H9 (cell line): Measurements from ENCODE around the gene LYSMD2. TPM values are rescaled to one million over a fixed set of nuclear protein-coding genes. Genes with fewer than 3 reads are reported as not detected.

Experiments used
- DNase-seq: peaks from one replicate; pipeline ENCODE4 v3.0.0-alpha.2; 2017
- H2AFZ ChIP-seq: one replicate; pipeline ENCODE4 v1.6.1; 2013; ENCODE audit warnings: mild to moderate bottlenecking, low read length, control low read depth, moderate library complexity
- H2AK5ac ChIP-seq: 2 replicates; pipeline ENCODE4 v1.6.1; 2013; ENCODE audit warnings: low read length, control low read depth, mixed read lengths; ENCODE audit not compliant: insufficient read length
- H2BK120ac ChIP-seq: one replicate; pipeline ENCODE4 v1.6.1; 2013; ENCODE audit warnings: low read depth, mild to moderate bottlenecking, low read length, control low read depth, inconsistent platforms; ENCODE audit not compliant: poor library complexity, severe bottlenecking
- H2BK12ac ChIP-seq: 2 replicates; pipeline ENCODE4 v1.6.1; 2013; ENCODE audit warnings: low read length, control low read depth, mixed read lengths, low read depth; ENCODE audit not compliant: insufficient read length
- H2BK15ac ChIP-seq: 2 replicates; pipeline ENCODE4 v1.6.1; 2013; ENCODE audit warnings: low read depth, low read length, control low read depth
- H2BK20ac ChIP-seq: one replicate; pipeline ENCODE4 v1.6.1; 2013; ENCODE audit warnings: low read depth, mild to moderate bottlenecking, low read length, control low read depth, inconsistent platforms; ENCODE audit not compliant: poor library complexity, severe bottlenecking
- H2BK5ac ChIP-seq: 2 replicates; pipeline ENCODE4 v1.6.1; 2013; ENCODE audit warnings: low read length, control low read depth, mixed read lengths; ENCODE audit not compliant: insufficient read length
- H3K14ac ChIP-seq: 2 replicates; pipeline ENCODE4 v1.6.1; 2013; ENCODE audit warnings: low read length, control low read depth; ENCODE audit not compliant: insufficient read depth
- H3K18ac ChIP-seq: 2 replicates; pipeline ENCODE4 v1.6.1; 2013; ENCODE audit warnings: low read depth, mild to moderate bottlenecking, mixed read lengths, low read length, control low read depth; ENCODE audit not compliant: insufficient read length
- H3K23ac ChIP-seq: 2 replicates; pipeline ENCODE4 v1.6.1; 2013; ENCODE audit warnings: low read length, control low read depth, mixed read lengths, low read depth; ENCODE audit not compliant: insufficient read length
- H3K23me2 ChIP-seq: 2 replicates; pipeline ENCODE4 v1.6.1; 2013; ENCODE audit warnings: low read depth, mild to moderate bottlenecking, mixed read lengths, low read length, control low read depth; ENCODE audit not compliant: insufficient read length, poor library complexity, severe bottlenecking
- H3K27ac ChIP-seq: 2 replicates; pipeline ENCODE4 v1.5.1; 2013; ENCODE audit warnings: low read length, control low read depth, mixed read lengths, low read depth; ENCODE audit not compliant: insufficient read length
- H3K27me3 ChIP-seq: 2 replicates; pipeline ENCODE4 v1.6.1; 2013; ENCODE audit warnings: low read length, control low read depth, inconsistent platforms; ENCODE audit not compliant: insufficient read depth
- H3K4ac ChIP-seq: 2 replicates; pipeline ENCODE4 v1.6.1; 2013; ENCODE audit warnings: low read depth, mild to moderate bottlenecking, control low read depth, inconsistent platforms, low read length, moderate library complexity
- H3K4me1 ChIP-seq: 2 replicates; pipeline ENCODE4 v1.6.1; 2013; ENCODE audit warnings: low read length, control low read depth, inconsistent platforms; ENCODE audit not compliant: insufficient read depth
- H3K4me2 ChIP-seq: 2 replicates; pipeline ENCODE4 v1.6.1; 2013; ENCODE audit warnings: low read length, control low read depth, mixed read lengths; ENCODE audit not compliant: insufficient read length, insufficient read depth
- H3K56ac ChIP-seq: 2 replicates; pipeline ENCODE4 v1.6.1; 2013; ENCODE audit warnings: low read depth, mild to moderate bottlenecking, mixed read lengths, low read length, control low read depth; ENCODE audit not compliant: insufficient read length
- H3K79me1 ChIP-seq: 2 replicates; pipeline ENCODE4 v1.6.1; 2013; ENCODE audit warnings: low read depth, mild to moderate bottlenecking, moderate library complexity, low read length, control low read depth, inconsistent platforms; ENCODE audit not compliant: insufficient read depth, poor library complexity, severe bottlenecking
- H3K79me2 ChIP-seq: 2 replicates; pipeline ENCODE4 v1.6.1; 2013; ENCODE audit warnings: low read length, control low read depth, inconsistent platforms; ENCODE audit not compliant: insufficient read depth
- H3K9ac ChIP-seq: 2 replicates; pipeline ENCODE4 v1.6.1; 2013; ENCODE audit warnings: low read length, control low read depth, mixed read lengths; ENCODE audit not compliant: insufficient read length; ENCODE audit errors: extremely low read depth
- H3K9me3 ChIP-seq: one replicate; pipeline ENCODE4 v1.6.1; 2013; ENCODE audit warnings: low read depth, low read length, inconsistent platforms; ENCODE audit not compliant: control insufficient read depth
- H3T11ph ChIP-seq: one replicate; pipeline ENCODE4 v1.6.1; 2013; ENCODE audit warnings: mild to moderate bottlenecking, low read length, control low read depth, inconsistent platforms
- H4K20me1 ChIP-seq: one replicate; pipeline ENCODE4 v1.6.1; 2013; ENCODE audit not compliant: control insufficient read depth, insufficient read length, insufficient read depth
- H4K5ac ChIP-seq: 2 replicates; pipeline ENCODE4 v1.6.1; 2013; ENCODE audit warnings: low read depth, mild to moderate bottlenecking, mixed read lengths, low read length, control low read depth; ENCODE audit not compliant: insufficient read length
- H4K8ac ChIP-seq: replicated peaks from 2 replicates; pipeline ENCODE4 v1.6.1; 2013; ENCODE audit warnings: low read length, control low read depth, mixed read lengths, low read depth; ENCODE audit not compliant: insufficient read length
- H4K91ac ChIP-seq: 2 replicates; pipeline ENCODE4 v1.6.1; 2013; ENCODE audit warnings: low read depth, mild to moderate bottlenecking, moderate library complexity, mixed read lengths, low read length, control low read depth; ENCODE audit not compliant: insufficient read length
- H3K27ac Mint-ChIP-seq, 3 experiments: 2 replicates in 2 of 3; 3 replicates in 1 of 3; pipeline ENCODE4 v1.8.0; 2020 to 2021; ENCODE audit warnings: mixed read lengths in 3 of 3, mild to moderate bottlenecking in 1 of 3, moderate library complexity in 1 of 3
- H3K27me3 Mint-ChIP-seq: 2 replicates; pipeline ENCODE4 v1.8.0; 2021; ENCODE audit warnings: low read depth, mild to moderate bottlenecking, moderate library complexity, mixed read lengths
- H3K36me3 Mint-ChIP-seq, 3 experiments: 2 replicates in 2 of 3; 3 replicates in 1 of 3; pipeline ENCODE4 v1.8.0; 2020 to 2021; ENCODE audit warnings: low read depth in 3 of 3, mixed read lengths in 3 of 3; ENCODE audit not compliant: insufficient read depth in 1 of 3
- H3K4me1 Mint-ChIP-seq, 2 experiments: 2 replicates each; pipeline ENCODE4 v1.8.0; 2020; ENCODE audit warnings: mixed read lengths in 2 of 2
- H3K4me3 Mint-ChIP-seq, 2 experiments: 2 replicates in 1 of 2; 3 replicates in 1 of 2; pipeline ENCODE4 v1.8.0; 2020 to 2021; ENCODE audit warnings: mild to moderate bottlenecking in 2 of 2, mixed read lengths in 2 of 2, moderate library complexity in 1 of 2
- H3K9me3 Mint-ChIP-seq, 2 experiments: 2 replicates in 1 of 2; 3 replicates in 1 of 2; pipeline ENCODE4 v1.8.0; 2020; ENCODE audit warnings: mild to moderate bottlenecking in 2 of 2, mixed read lengths in 2 of 2, moderate library complexity in 1 of 2
- CTCF ChIP-seq: fragments of 200-600 bp; sonication (generic); conservative IDR thresholded peaks from 3 replicates; pipeline ENCODE4 v1.8.0; 2021; ENCODE audit warnings: antibody characterized with exemption, mild to moderate bottlenecking
- WGBS: extraction: QIAGEN DNeasy Blood & Tissue Kit; methylation state at CpG from one replicate; pipeline ENCODE4 v1.1.7; 2013; ENCODE audit warnings: missing lambda C conversion rate, low lambda C conversion rate, mixed read lengths; ENCODE audit not compliant: insufficient read length; ENCODE audit errors: extremely low coverage; 5-methylcytosine and 5-hydroxymethylcytosine counted together
- total RNA-seq: library from RNA; stranded (reverse); gene quantifications from 2 replicates; pipeline ENCODE4 v1.2.1, GENCODE V29; 2021

Gene LYSMD2
- total RNA-seq, 1 experiment from 2014 or later = 3.9 TPM

GRCh38 chr15:51714162-51714561 lies 23.3 kb downstream of the LYSMD2 start:
- no peak overlapping the region for H2BK120ac ChIP-seq
- H3K27me3 ChIP-seq = no peaks in the 10 kb centered on the region
- Mint-ChIP-seq H3K4me1 (peaks cover 4 to 7% of the 10 kb centered on the region in 2 experiments; a peak in 3 of 4 replicates), H3K27ac (peak overlapping the region in 1 of 3 experiments; percentile 62; a peak in 2 of 7 replicates), H3K27me3 (no peaks in the 10 kb centered on the region), H3K36me3 (peaks cover 0 to 9% (median 3%) of the 10 kb centered on the region in 3 experiments; a peak in 4 of 7 replicates), H3K9me3 (no peaks in the 10 kb centered on the region), H3K4me3 (no peak overlapping the region)
- no peak overlapping the region for H2BK5ac ChIP-seq
- no peak for DNase-seq
- no peak overlapping the region for H3K4ac ChIP-seq
- no peak overlapping the region for H3K9ac ChIP-seq
- no peak overlapping the region for H3K27ac ChIP-seq
- no peak overlapping the region for H2BK12ac ChIP-seq
- WGBS = no CpG with 5 or more reads among the region's 1 CpG
- no peak for TF ChIP-seq CTCF
- H3K79me1 ChIP-seq = no peaks in the 10 kb centered on the region
- H2AFZ ChIP-seq = no peak overlapping the region
- H3K4me1 ChIP-seq = no peaks in the 10 kb centered on the region
- no peaks in the 10 kb centered on the region for H3K23me2 ChIP-seq
- no peak overlapping the region for H2AK5ac ChIP-seq
- no peaks in the 10 kb centered on the region for H3K79me2 ChIP-seq
- no peak overlapping the region for H3K4me2 ChIP-seq
- H2BK15ac ChIP-seq = no peak overlapping the region
- no peak overlapping the region for H3T11ph ChIP-seq
- no peak overlapping the region for H3K56ac ChIP-seq
- H4K20me1 ChIP-seq = no peaks in the 10 kb centered on the region
- no peak overlapping the region for H3K23ac ChIP-seq
- H4K5ac ChIP-seq = no peak overlapping the region
- H4K91ac ChIP-seq = no peak overlapping the region
- no peaks in the 10 kb centered on the region for H3K9me3 ChIP-seq
- no peak overlapping the region for H4K8ac ChIP-seq
- H3K18ac ChIP-seq = no peak overlapping the region
- H2BK20ac ChIP-seq = no peak overlapping the region
- H3K14ac ChIP-seq = no peak overlapping the region
